ENCODE data around the gene FBH1. TPM values are rescaled to one million over a fixed set of nuclear protein-coding genes. Genes with fewer than 3 reads are reported as not detected.

FBH1 gene
- total and polyA plus RNA-seq, 12 donors = 57.8 to 134 (median 76.0) TPM

GRCh38 chr10:5968037-5968680 lies 78.1 kb downstream of the FBH1 start:
- Histone ChIP-seq H3K9me3 (no peaks in the 10 kb centered on the region), H3K4me3 (no peak overlapping the region), H3K27ac (no peak overlapping the region), H3K27me3 (no peaks in the 10 kb centered on the region), H3K36me3 (peaks cover 0 to 52% (median 0%) of the 10 kb centered on the region in 9 donors), H3K4me1 (peaks cover 0 to 32% (median 15%) of the 10 kb centered on the region in 9 donors)
- WGBS, 2 donors = 89 to 95% methylated on average over 5 of the region's 5 CpGs
- ATAC-seq (no peak), DNase-seq (no peak)
- TF ChIP-seq, protein P1, sequence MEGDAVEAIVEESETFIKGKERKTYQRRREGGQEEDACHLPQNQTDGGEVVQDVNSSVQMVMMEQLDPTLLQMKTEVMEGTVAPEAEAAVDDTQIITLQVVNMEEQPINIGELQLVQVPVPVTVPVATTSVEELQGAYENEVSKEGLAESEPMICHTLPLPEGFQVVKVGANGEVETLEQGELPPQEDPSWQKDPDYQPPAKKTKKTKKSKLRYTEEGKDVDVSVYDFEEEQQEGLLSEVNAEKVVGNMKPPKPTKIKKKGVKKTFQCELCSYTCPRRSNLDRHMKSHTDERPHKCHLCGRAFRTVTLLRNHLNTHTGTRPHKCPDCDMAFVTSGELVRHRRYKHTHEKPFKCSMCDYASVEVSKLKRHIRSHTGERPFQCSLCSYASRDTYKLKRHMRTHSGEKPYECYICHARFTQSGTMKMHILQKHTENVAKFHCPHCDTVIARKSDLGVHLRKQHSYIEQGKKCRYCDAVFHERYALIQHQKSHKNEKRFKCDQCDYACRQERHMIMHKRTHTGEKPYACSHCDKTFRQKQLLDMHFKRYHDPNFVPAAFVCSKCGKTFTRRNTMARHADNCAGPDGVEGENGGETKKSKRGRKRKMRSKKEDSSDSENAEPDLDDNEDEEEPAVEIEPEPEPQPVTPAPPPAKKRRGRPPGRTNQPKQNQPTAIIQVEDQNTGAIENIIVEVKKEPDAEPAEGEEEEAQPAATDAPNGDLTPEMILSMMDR (IDR thresholded peaks at IDR 0.05) = no peak
- intact Hi-C loops (cut with DNase I) = no loop called here

- intact Hi-C loops (cut with DNase I) = no loop called here
- no peak overlapping the region for H3K4me3 ChIP-seq
- H3K27ac ChIP-seq = no peak overlapping the region
- H3K27me3 ChIP-seq = no peaks in the 10 kb centered on the region
- ATAC-seq (no peak), DNase-seq (no peak)
- WGBS, 2 donors = 91 to 94% methylated on average over 9 of the region's 9 CpGs
- TF ChIP-seq, protein P1 (IDR thresholded peaks at IDR 0.05) = no peak
- H3K4me1 ChIP-seq = peaks cover 0 to 39% (median 15%) of the 10 kb centered on the region in 9 donors
- H3K9me3 ChIP-seq = no peaks in the 10 kb centered on the region
- peaks cover 0 to 52% (median 0%) of the 10 kb centered on the region in 9 donors for H3K36me3 ChIP-seq
Measured at GRCh38 chr10:5968681-5969453, 78.8 kb downstream of the FBH1 start.

DNA sequence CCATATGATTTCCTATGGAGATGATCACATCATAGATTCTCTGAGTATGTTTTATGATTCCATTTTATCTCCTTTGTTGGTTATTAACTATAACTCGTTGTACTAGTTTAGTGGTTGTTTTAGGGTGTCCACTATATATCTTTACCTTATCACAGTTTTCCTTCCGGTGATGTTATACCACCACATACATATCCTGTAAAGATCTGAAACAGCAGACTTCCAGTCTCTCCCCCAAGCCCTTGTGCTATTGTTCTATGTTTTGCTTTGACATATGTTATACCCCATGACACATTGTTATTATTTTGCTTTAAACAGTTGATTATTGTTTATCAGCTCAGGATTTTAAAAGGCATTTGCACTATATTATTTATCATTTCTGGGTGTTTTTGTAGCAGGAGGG lies 80.0 kb downstream of the FBH1 start:
- no peaks in the 10 kb centered on the region for H3K9me3 ChIP-seq
- H3K36me3 ChIP-seq = peaks cover 0 to 40% (median 0%) of the 10 kb centered on the region in 9 donors
- peak overlapping the region in 4 of 10 donors; percentile 70 to 81 (median 76) for H3K27ac ChIP-seq
- ATAC-seq (no peak), DNase-seq (no peak)
- H3K4me1 ChIP-seq = peaks cover 0 to 51% (median 15%) of the 10 kb centered on the region in 9 donors
- intact Hi-C loops (cut with DNase I) = loop anchor here in 2 of 10 donors (5.0 to 10.0 kb wide), 2 partner anchors 65 to 117 kb away; partner anchors contain the start of gene RBM17 (in 1 of the 2)
- TF ChIP-seq, protein P1 (IDR thresholded peaks at IDR 0.05) = no peak
- H3K27me3 ChIP-seq = no peaks in the 10 kb centered on the region
- no peak overlapping the region for H3K4me3 ChIP-seq
- WGBS, 2 donors = 77 to 83% methylated on average over 2 of the region's 2 CpGs

DNA sequence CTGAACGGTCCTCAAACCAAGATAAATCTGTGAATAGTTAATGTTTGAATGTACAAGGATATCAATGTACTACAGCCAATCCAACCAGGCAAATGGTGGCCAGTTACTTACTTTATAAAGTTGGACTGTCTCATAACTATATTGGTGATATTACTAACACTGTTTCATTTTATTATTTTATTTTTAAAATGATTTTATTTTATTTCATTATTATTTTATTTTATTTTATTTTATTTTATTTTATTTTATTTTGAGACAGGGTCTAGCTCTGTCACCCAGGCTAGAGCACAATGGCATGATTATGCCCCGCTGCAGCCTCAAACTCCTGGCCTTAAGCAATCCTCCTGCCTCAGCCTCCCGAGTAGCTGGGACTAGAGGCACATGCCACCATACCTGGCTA lies 80.5 kb downstream of the FBH1 start:
- peak overlapping the region in 7 of 10 donors; percentile 54 to 81 (median 75) for H3K27ac ChIP-seq
- H3K4me3 ChIP-seq = no peak overlapping the region
- H3K9me3 ChIP-seq = no peaks in the 10 kb centered on the region
- intact Hi-C loops (cut with DNase I) = loop anchor here in 2 of 10 donors (5.0 to 10.0 kb wide), 2 partner anchors 66 to 117 kb away; partner anchors contain the start of gene RBM17 (in 1 of the 2)
- H3K4me1 ChIP-seq = peaks cover 0 to 56% (median 19%) of the 10 kb centered on the region in 9 donors
- TF ChIP-seq, protein P1 (IDR thresholded peaks at IDR 0.05) = no peak
- 93% methylated on average over 3 of the region's 3 CpGs for WGBS, 2 donors
- DNase-seq (no peak), ATAC-seq (no peak)
- H3K36me3 ChIP-seq = peaks cover 0 to 35% (median 0%) of the 10 kb centered on the region in 9 donors
- H3K27me3 ChIP-seq = no peaks in the 10 kb centered on the region
